Effector memory CD8-positive, alpha-beta T cell (primary cell): ENCODE data around the gene MYO1G.
"Not testable (repeated sequence)": the region's sequence is repeated elsewhere in the genome, so short reads cannot be mapped to it uniquely, and the experiment has no call there.

Source experiments
- ATAC-seq: fragments of 150-1000 bp; cut with Tn5 transposase; replicated peaks from 2 replicates; pipeline ENCODE4 v1.10.0; 2021; ENCODE audit warnings: mild to moderate bottlenecking, moderate library complexity
- DNase-seq, 3 experiments: peaks; one replicate each; pipeline ENCODE4 v3.0.0; 2021
- H3K27ac Mint-ChIP-seq, 2 donors: one replicate each; pipeline ENCODE4 v1.8.0; 2022; ENCODE audit warnings: mild to moderate bottlenecking in 2 of 2, mixed read lengths in 2 of 2, moderate library complexity in 2 of 2
- H3K27me3 Mint-ChIP-seq, 2 donors: one replicate each; pipeline ENCODE4 v1.8.0; 2022; ENCODE audit warnings: mixed read lengths in 2 of 2
- H3K36me3 Mint-ChIP-seq: one replicate; pipeline ENCODE4 v1.8.0; 2022; ENCODE audit warnings: mild to moderate bottlenecking, moderate library complexity, mixed read lengths; ENCODE audit not compliant: insufficient read depth
- H3K4me1 Mint-ChIP-seq, 2 donors: one replicate each; pipeline ENCODE4 v1.8.0; 2022; ENCODE audit warnings: low read depth in 2 of 2, mixed read lengths in 2 of 2
- H3K4me3 Mint-ChIP-seq, 2 donors: one replicate each; pipeline ENCODE4 v1.8.0; 2022; ENCODE audit warnings: mild to moderate bottlenecking in 2 of 2, mixed read lengths in 2 of 2, moderate library complexity in 2 of 2
- H3K9me3 Mint-ChIP-seq, 2 donors: one replicate each; pipeline ENCODE4 v1.8.0; 2022; ENCODE audit warnings: mixed read lengths in 2 of 2
- total RNA-seq, 9 experiments: gene quantifications; one replicate each; lab custom pipeline; 2026; lab: John Stamatoyannopoulos, UW

Gene MYO1G
- total RNA-seq, result 155 to 569 (median 462) reads per million in 9 experiments

DNA sequence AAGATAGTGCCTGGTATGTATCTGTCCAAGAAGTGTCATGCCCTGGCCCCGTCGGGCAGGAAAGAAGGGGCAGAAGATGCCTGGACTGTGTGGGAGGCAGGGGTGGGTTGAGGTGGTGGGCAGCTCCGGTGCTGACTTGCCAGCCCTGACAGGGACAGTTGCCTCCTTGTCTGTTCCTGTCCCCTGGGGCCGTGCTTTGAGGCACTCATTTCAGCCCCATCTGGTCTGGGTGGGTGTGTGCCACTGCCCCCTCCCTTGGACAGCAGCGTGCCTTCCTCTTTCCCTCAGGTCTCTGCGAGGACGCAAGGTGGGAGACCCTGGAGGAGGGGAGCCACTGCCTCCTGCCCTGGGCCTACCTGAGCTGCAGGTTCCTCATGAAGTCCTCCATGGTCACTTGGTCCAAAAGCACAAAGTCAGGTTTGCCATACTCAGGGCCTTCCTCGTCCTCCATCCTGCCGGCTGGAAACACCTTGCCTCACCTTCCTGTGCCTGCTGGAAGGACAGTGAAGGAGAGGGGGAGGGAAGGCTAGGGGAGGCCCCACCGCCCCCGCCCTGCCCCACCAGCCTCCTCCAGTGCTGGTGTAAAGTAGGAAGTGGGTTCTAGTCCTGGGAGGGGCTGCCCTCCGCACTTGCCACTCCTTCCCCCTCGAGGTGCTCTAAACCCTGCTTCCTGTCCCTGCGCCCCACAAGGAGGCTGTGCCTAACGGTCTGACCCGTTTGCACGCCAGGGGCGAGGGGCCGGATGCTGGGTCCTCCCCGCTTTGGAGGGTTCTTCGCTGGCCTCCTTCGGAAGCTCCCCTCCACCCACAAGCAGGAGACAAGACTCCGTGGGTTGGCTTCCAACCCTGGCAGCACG, at the start of gene MYO1G:
TSS of gene MYO1G (minus strand) at position 505 of the 856 bp plus-strand sequence. CDS start at position 451, 54 bp downstream.
- H3K9me3 Mint-ChIP-seq, result no peaks in the 10 kb centered on the region
- H3K4me3 Mint-ChIP-seq, result peak within 1 kb of the TSS; percentile 99
- no peaks in the 10 kb centered on the region for H3K27me3 Mint-ChIP-seq
- ATAC-seq (peak; percentile 80), DNase-seq (peak; percentile 84 to 88 (median 87))
- H3K4me1 Mint-ChIP-seq, result peaks cover 45 to 70% of the 10 kb centered on the region in 2 donors
- peak within 1 kb of the TSS; percentile 98 for H3K27ac Mint-ChIP-seq
- peaks cover 91% of the 10 kb centered on the region for H3K36me3 Mint-ChIP-seq

- peak overlapping the region; percentile 76 to 86 for H3K4me3 Mint-ChIP-seq
- peaks cover 46% of the 10 kb centered on the region for H3K36me3 Mint-ChIP-seq
- peak; percentile 28 for ATAC-seq
- peaks cover 51 to 65% of the 10 kb centered on the region in 2 donors for H3K4me1 Mint-ChIP-seq
- DNase-seq, result no peak
- H3K9me3 Mint-ChIP-seq, result no peaks in the 10 kb centered on the region
- H3K27me3 Mint-ChIP-seq, result no peaks in the 10 kb centered on the region
- peak overlapping the region; percentile 81 to 87 for H3K27ac Mint-ChIP-seq
These were observed 49.5 kb upstream of the MYO1G start for GRCh38 chr7:45028138-45028919.

DNA sequence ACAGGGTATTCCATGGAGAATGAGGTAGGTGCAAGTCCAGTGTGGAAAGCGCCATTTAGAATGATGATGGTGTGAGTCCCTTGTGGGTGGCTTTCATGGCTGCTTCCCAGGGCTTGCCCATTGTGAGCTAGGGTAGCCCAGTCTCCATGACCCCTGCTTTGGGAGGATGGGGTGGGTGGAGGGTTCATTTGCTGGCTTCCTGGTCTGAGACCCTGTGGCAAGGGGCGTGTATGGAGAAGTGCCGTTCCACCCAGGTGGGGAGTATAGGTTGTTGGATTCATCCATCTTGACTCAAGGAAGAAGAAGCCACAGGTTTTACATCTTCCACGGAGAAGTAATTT, 48.9 kb upstream of the MYO1G start:
- Mint-ChIP-seq H3K4me3 (peak overlapping the region; percentile 76 to 86), H3K36me3 (peaks cover 43% of the 10 kb centered on the region), H3K4me1 (peaks cover 46 to 60% of the 10 kb centered on the region in 2 donors), H3K27ac (peak overlapping the region; percentile 81 to 87), H3K9me3 (no peaks in the 10 kb centered on the region), H3K27me3 (no peaks in the 10 kb centered on the region)
- peak; percentile 3 for ATAC-seq
- no peak for DNase-seq

DNA sequence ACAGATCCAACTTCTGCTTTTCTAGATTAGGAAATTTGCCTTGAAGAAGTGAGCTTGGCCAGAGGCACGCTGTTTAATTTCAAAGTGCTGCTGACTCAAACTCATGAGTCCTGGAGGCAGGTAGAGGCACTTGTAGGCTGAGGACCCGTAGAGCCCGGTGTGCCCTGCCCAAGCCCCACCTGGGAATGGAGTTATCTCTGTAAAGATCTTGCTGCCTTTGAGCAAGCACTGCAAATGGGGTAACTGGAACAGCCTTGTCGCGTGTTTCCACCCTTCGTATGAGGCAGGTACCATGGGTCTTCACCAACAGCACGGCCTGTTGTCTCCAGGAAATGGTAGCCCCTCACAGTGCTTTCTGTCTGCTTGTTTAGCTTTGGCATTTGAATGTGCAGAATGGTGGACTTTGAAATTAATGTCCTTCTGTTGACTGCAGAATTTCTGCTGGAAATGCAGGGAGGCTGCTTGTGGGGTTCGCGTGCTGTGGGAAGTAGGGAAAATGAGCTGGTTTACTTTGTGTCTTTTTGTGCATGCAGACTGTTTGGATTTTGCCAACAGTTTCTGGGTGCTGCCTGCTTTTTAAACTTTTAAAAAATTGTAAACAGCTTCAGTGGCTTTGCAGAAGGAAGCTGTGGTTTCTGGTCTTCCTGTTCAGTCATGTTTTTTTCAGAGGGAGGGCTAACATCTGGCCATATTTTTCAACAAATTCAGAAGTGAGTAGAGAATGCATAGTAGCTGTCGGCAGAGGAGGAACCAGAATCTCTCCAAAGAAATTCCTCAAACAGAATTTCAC, 48.4 kb upstream of the MYO1G start:
- no peaks in the 10 kb centered on the region for H3K9me3 Mint-ChIP-seq
- H3K27me3 Mint-ChIP-seq, result no peaks in the 10 kb centered on the region
- ATAC-seq (peak; percentile 82), DNase-seq (peak; percentile 15 to 26 (median 15))
- peak overlapping the region; percentile 76 to 86 for H3K4me3 Mint-ChIP-seq
- H3K36me3 Mint-ChIP-seq, result peaks cover 37% of the 10 kb centered on the region
- H3K27ac Mint-ChIP-seq, result peak overlapping the region; percentile 81 to 87
- H3K4me1 Mint-ChIP-seq, result peaks cover 41 to 54% of the 10 kb centered on the region in 2 donors

DNA sequence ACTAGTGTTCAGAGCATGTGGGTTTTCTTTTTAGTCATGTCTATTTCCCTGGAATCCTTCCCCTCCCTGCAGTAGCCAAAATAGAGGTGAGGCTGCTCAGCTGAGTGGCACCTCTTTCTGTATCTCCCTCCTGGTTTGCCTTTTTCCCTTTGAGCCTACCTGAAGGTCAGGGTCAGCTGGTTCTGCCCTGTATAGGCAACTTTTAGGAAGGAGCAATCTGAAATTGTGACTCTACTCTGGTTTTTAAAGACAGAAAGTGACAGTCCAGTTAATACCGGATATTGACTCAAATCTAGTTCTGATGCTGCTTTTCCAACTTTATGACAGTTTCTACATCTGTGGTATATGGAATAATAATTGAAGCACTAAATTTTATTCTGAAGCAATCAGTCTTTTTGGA, 47.2 kb upstream of the MYO1G start:
- Mint-ChIP-seq H3K27me3 (no peaks in the 10 kb centered on the region), H3K27ac (peak overlapping the region; percentile 81), H3K4me1 (peaks cover 41 to 57% of the 10 kb centered on the region in 2 donors), H3K4me3 (peak overlapping the region; percentile 63 to 65), H3K36me3 (peaks cover 31% of the 10 kb centered on the region), H3K9me3 (no peaks in the 10 kb centered on the region)
- no peak for DNase-seq
- ATAC-seq, result no peak

DNA sequence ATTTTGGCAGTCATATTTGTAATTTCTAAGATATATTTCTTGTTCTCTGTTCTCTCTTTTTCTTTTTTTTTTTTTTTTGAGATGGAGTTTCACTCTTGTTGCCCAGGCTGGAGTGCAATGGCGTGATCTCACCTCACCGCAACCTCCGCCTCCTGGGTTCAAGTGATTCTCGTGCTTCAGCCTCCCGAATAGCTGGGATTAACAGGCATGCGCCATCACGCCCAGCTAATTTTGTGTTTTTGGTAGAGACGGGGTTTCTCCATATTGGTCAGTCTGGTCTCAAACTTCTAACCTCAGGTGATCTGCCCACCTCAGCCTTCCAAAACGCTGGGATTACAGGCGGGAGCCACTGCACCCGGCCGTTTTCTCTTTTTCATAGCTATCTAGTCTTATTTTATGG, 46.7 kb upstream of the MYO1G start:
- not testable (repeated sequence) for ATAC-seq
- peaks cover 29% of the 10 kb centered on the region for H3K36me3 Mint-ChIP-seq

GRCh38 chr7:45024126-45024744, 45.4 kb upstream of the MYO1G start:
- Mint-ChIP-seq H3K4me1 (peaks cover 33 to 49% of the 10 kb centered on the region in 2 donors), H3K4me3 (peak overlapping the region in 1 of 2 donors; percentile 63), H3K9me3 (no peaks in the 10 kb centered on the region), H3K27ac (peak overlapping the region in 1 of 2 donors; percentile 81), H3K36me3 (peaks cover 24% of the 10 kb centered on the region), H3K27me3 (no peaks in the 10 kb centered on the region)
- DNase-seq (no peak), ATAC-seq (no peak)

More for the DNA sequence above, 46.7 kb upstream of the MYO1G start:
- H3K4me3 Mint-ChIP-seq, result peak overlapping the region; percentile 63 to 65
- not testable (repeated sequence) for DNase-seq, H3K27me3 Mint-ChIP-seq, H3K9me3 Mint-ChIP-seq
- peak overlapping the region; percentile 81 for H3K27ac Mint-ChIP-seq
- H3K4me1 Mint-ChIP-seq, result peaks cover 41 to 60% of the 10 kb centered on the region in 2 donors

DNA sequence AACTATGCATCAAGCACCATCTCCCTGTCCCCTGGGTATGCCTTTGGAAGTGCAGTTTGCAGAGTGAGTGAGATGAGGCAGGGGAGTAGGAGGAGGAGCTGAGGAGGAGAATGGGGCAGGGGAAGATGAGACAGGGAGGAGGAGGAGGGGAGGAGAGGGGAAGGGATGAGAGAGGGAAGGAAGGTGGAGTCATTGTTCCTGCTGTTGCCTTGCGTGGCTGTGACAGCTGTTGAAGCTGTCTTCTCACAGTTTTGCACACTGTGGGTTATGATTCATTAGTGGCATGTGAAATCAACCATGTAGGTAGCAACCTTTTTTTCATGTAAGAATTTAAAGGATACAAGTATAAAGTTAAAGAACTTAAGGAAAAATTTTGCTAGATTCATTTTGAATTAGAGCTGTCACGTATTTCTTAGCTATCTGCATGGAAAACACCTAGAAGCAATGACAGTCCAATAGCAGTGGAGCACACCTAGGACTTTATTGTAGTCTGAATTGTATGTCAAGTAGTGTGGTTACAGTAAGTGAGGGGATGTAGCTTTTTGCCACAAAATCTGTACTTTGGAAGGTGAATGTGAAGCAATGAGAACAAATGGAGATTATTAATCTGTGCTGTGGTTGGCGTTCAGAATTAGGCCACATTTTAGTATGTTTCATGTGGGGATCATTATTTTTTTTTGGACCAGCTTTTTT, 42.9 kb upstream of the MYO1G start:
- Mint-ChIP-seq H3K36me3 (peaks cover 7% of the 10 kb centered on the region), H3K27me3 (no peaks in the 10 kb centered on the region), H3K27ac (peak overlapping the region; percentile 59 to 70), H3K4me1 (peaks cover 20 to 31% of the 10 kb centered on the region in 2 donors), H3K4me3 (peak overlapping the region in 1 of 2 donors; percentile 6), H3K9me3 (no peaks in the 10 kb centered on the region)
- DNase-seq (no peak), ATAC-seq (no peak)

GRCh38 chr7:45020915-45021314, 42.1 kb upstream of the MYO1G start:
- Mint-ChIP-seq H3K4me1 (peaks cover 15 to 25% of the 10 kb centered on the region in 2 donors), H3K36me3 (peaks cover 7% of the 10 kb centered on the region), H3K4me3 (no peak overlapping the region), H3K27ac (peak overlapping the region; percentile 55 to 70), H3K27me3 (no peaks in the 10 kb centered on the region), H3K9me3 (no peaks in the 10 kb centered on the region)
- DNase-seq (no peak), ATAC-seq (no peak)

DNA sequence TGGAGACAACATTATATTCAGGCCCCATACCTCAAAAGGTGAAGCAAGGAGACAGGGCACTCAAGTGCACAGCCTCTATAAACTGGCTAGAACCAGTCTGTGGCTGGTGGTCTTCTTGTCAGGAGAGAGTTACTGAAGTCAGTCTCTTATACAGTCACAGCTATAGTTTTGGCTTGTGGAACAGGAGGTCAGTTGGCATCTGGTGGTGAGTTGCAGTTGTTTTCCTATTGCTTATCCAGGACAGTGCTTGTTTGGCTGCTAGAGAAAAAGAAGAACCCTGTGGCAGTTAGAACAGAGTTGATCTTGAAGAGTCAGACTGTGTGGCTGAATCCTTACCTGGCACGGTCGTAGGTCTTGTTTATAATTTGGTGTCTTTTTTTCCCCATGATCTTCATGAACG, 38.4 kb upstream of the MYO1G start:
- DNase-seq, result no peak
- Mint-ChIP-seq H3K4me3 (no peak overlapping the region), H3K9me3 (no peaks in the 10 kb centered on the region), H3K4me1 (peaks cover 19 to 31% of the 10 kb centered on the region in 2 donors), H3K27ac (peak overlapping the region; percentile 15 to 25), H3K36me3 (peaks cover 10% of the 10 kb centered on the region), H3K27me3 (no peaks in the 10 kb centered on the region)
- ATAC-seq, result no peak

DNA sequence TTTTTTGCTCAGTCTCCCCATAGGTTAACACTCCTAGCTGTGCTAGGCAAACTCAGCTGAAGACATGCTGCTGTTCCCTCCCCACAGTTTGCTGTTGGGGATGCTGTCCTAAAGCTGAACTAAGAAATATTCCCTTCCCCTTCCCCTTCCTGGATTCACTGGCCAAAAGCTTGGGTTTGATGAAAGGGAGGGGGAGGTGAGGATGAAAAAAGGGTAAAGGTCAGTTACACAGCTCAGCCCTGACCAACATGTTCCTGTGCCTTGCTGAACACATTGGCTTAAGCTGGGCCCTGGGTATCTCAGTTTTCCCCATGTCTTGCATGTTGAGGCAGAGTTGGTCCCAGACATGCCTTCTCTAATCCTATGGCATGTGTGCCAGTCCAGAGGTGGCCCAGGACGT, 36.5 kb upstream of the MYO1G start:
- H3K9me3 Mint-ChIP-seq, result no peaks in the 10 kb centered on the region
- H3K36me3 Mint-ChIP-seq, result peaks cover 13% of the 10 kb centered on the region
- H3K4me1 Mint-ChIP-seq, result peaks cover 14 to 19% of the 10 kb centered on the region in 2 donors
- DNase-seq (no peak), ATAC-seq (no peak)
- no peaks in the 10 kb centered on the region for H3K27me3 Mint-ChIP-seq
- peak overlapping the region; percentile 47 to 60 for H3K27ac Mint-ChIP-seq
- H3K4me3 Mint-ChIP-seq, result no peak overlapping the region

- Mint-ChIP-seq H3K36me3 (peaks cover 11% of the 10 kb centered on the region), H3K4me1 (peaks cover 16 to 30% of the 10 kb centered on the region in 2 donors), H3K27ac (peak overlapping the region in 1 of 2 donors; percentile 64), H3K4me3 (no peak overlapping the region), H3K27me3 (no peaks in the 10 kb centered on the region), H3K9me3 (no peaks in the 10 kb centered on the region)
- peak; percentile 66 for ATAC-seq
- DNase-seq, result no peak
These were observed 34.7 kb upstream of the MYO1G start for GRCh38 chr7:45013465-45013967.
